ENCODE data around the gene C6orf132.

Gene C6orf132

DNA sequence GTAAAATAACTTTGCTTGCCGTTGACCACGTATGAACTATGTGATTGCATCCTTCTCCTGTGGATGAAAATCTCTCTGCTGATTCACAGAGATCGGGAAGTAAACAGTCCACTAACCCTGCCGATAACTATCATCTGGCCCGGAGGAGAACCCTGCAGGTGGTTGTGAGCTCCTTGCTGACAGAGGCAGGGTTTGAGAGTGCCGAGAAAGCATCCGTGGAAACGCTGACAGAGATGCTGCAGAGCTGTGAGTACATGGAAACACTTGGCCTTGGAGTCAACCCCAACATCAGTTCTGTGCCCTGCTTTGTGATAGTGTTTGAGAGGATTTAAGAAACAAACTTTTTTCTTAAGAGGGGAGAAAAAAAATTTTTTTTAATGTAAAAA, 91.2 kb downstream of the C6orf132 start:
- Histone ChIP-seq H3K4me2 (ENCODE audit: low read depth, low read length) (peak overlapping the region; percentile 93), H3K9me2 (replicated peaks; ENCODE audit: insufficient read depth, low read length) (no peaks in the 10 kb centered on the region), H3K27ac (ENCODE audit: low read length) (peak overlapping the region; percentile 91; the same call in 1 of the 2 replicates), H3K4me1 (ENCODE audit: low read length) (peaks cover 3% of the 10 kb centered on the region; the same call in 1 of the 2 replicates), H3K9ac (ENCODE audit: low read length) (peak overlapping the region; percentile 91; the same call in 1 of the 2 replicates), H3K79me2 (ENCODE audit: low read length) (peaks cover 9% of the 10 kb centered on the region; the same call in 1 of the 2 replicates), H3F3A (ENCODE audit: insufficient read depth, low read length) (peaks cover 17% of the 10 kb centered on the region; the same call in 1 of the 2 replicates), H4K20me1 (ENCODE audit: insufficient read depth, low read length) (no peaks in the 10 kb centered on the region), H3K27me3 (replicated peaks; ENCODE audit: insufficient read depth, low read length) (peaks cover 23% of the 10 kb centered on the region), H2AFZ (ENCODE audit: low read length) (peak overlapping the region; percentile 93), H3K9me3 (replicated peaks; ENCODE audit: insufficient read depth, low read length) (no peaks in the 10 kb centered on the region), H3K36me3 (replicated peaks; ENCODE audit: insufficient read depth, low read length) (no peaks in the 10 kb centered on the region), H3K4me3 (ENCODE audit: low read length) (peak overlapping the region; percentile 96)
- peak; percentile 28 for DNase-seq
- TF ChIP-seq EZH2phosphoT487 (IDR thresholded peaks at IDR 0.05; ENCODE audit: low read length) (no peak), EZH2 (optimal IDR thresholded peaks at IDR 0.05; ENCODE audit: low read depth, low read length) (no peak)
- TF ChIP-seq, protein P1, sequence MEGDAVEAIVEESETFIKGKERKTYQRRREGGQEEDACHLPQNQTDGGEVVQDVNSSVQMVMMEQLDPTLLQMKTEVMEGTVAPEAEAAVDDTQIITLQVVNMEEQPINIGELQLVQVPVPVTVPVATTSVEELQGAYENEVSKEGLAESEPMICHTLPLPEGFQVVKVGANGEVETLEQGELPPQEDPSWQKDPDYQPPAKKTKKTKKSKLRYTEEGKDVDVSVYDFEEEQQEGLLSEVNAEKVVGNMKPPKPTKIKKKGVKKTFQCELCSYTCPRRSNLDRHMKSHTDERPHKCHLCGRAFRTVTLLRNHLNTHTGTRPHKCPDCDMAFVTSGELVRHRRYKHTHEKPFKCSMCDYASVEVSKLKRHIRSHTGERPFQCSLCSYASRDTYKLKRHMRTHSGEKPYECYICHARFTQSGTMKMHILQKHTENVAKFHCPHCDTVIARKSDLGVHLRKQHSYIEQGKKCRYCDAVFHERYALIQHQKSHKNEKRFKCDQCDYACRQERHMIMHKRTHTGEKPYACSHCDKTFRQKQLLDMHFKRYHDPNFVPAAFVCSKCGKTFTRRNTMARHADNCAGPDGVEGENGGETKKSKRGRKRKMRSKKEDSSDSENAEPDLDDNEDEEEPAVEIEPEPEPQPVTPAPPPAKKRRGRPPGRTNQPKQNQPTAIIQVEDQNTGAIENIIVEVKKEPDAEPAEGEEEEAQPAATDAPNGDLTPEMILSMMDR (IDR thresholded peaks at IDR 0.05; ENCODE audit: low read length), result no peak

Measured in MM.1S (cell line).